Measurements from ENCODE around the gene C19orf53.
"Not testable (repeated sequence)": the region's sequence is repeated elsewhere in the genome, so short reads cannot be mapped to it uniquely, and the experiment has no call there.

C19orf53 gene

GRCh38 chr19:13770013-13770635 is 4.1 kb upstream of the C19orf53 start:
- Histone ChIP-seq H3K4me3 (no peak overlapping the region), H3K27ac (no peak overlapping the region)
- no peak for DNase-seq (ENCODE audit: low spot score)
- TF ChIP-seq CTCF (IDR thresholded peaks at IDR 0.05) = no peak

GRCh38 chr19:13778398-13778797 is 4.1 kb downstream of the C19orf53 start:
- TF ChIP-seq CTCF (IDR thresholded peaks at IDR 0.05) = no peak
- Histone ChIP-seq H3K27ac (no peak overlapping the region), H3K4me3 (no peak overlapping the region)
- DNase-seq (ENCODE audit: low spot score) = no peak

- no peak overlapping the region for H3K27ac ChIP-seq
- H3K4me3 ChIP-seq = no peak overlapping the region
- no peak for DNase-seq (ENCODE audit: low spot score)
- TF ChIP-seq CTCF (IDR thresholded peaks at IDR 0.05) = no peak
Observed at GRCh38 chr19:13778847-13779246, 4.6 kb downstream of the C19orf53 start.

GRCh38 chr19:13779794-13780193 is 5.5 kb downstream of the C19orf53 start:
- not testable (repeated sequence) for H3K4me3 ChIP-seq; H3K27ac ChIP-seq; DNase-seq (ENCODE audit: low spot score)

GRCh38 chr19:13781547-13781946 is 7.3 kb downstream of the C19orf53 start:
- no peak for TF ChIP-seq CTCF (IDR thresholded peaks at IDR 0.05)
- peak; percentile 94 for DNase-seq (ENCODE audit: low spot score)
- peak overlapping the region; percentile 52 to 89 for H3K27ac ChIP-seq

GRCh38 chr19:13782537-13782936 is 8.3 kb downstream of the C19orf53 start:
- Histone ChIP-seq H3K4me3 (no peak overlapping the region), H3K27ac (no peak overlapping the region)
- no peak for TF ChIP-seq CTCF (IDR thresholded peaks at IDR 0.05)
- DNase-seq (ENCODE audit: low spot score) = no peak

More at GRCh38 chr19:13781547-13781946, 7.3 kb downstream of the C19orf53 start:
- no peak overlapping the region for H3K4me3 ChIP-seq

GRCh38 chr19:13783565-13784500 is 9.6 kb downstream of the C19orf53 start:
- Histone ChIP-seq H3K27ac (no peak overlapping the region), H3K4me3 (no peak overlapping the region)

More at GRCh38 chr19:13783565-13784500, 9.6 kb downstream of the C19orf53 start:
- no peak for TF ChIP-seq CTCF (IDR thresholded peaks at IDR 0.05)
- DNase-seq (ENCODE audit: low spot score) = no peak

All from coronary artery (tissue), 2 donors.